GM12892 (cell line): ENCODE data around the gene ZNF133.

Experiments used
- POLR2A ChIP-seq: IDR thresholded peaks from 2 replicates; pipeline ENCODE4 v1.6.1; 2011; ENCODE audit warnings: low read depth, low read length, control low read depth
- POLR2AphosphoS5 ChIP-seq: IDR thresholded peaks from 2 replicates; pipeline ENCODE4 v1.6.1; 2011; ENCODE audit warnings: low read depth, low read length, control low read depth

DNA sequence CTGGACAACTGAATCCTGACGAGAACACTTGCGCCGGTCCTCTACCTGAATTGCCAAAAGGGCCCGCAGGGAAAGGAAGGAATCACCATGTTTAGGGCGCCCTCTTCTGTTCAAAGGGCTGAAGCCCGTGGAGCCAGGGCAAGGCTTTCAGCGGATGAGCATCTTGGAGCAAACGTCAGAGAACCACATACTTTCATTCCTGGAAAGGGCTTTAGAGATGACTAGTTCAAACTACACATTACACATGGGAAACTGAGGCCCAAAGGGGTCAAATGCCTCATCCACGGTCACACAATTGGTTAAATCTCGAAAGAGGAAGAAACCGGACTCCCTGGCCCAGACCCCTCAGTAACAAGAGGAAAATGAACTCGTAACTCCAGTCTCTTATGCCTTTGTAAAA lies 11.5 kb upstream of the ZNF133 start:
- TF ChIP-seq POLR2AphosphoS5 = no peak
- no peak for TF ChIP-seq POLR2A
